ENCODE measurements around the gene OR2AT4. TPM values are rescaled to one million over a fixed set of nuclear protein-coding genes. Genes with fewer than 3 reads are reported as not detected.
"Not testable (repeated sequence)": the region's sequence is repeated elsewhere in the genome, so short reads cannot be mapped to it uniquely, and the experiment has no call there.

The OR2AT4 gene
- total RNA-seq, 5 donors from 2014 or later (not counting 1 experiment from before 2014, with no cell fraction given) = not detected

DNA sequence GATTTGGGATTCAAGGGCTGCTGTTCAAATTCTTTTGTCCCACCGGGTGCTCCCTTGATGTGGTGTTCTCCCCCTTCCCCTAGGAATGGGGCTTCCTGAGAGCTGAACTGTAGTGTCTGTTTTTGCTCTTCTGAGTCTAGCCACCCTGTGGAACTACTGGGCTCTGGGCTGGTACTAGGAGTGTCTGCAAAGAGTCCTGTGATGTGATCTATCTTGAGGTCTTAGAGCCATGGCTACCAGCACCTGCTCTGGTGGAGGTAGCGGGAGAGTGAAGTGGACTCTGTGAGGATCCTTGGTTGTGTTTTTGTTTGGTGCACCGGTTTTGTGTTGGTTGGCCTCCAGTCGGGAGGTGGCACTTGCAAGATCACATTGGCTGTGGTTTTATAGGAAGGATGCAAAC, 46.2 kb downstream of the OR2AT4 start:
- CTCF ChIA-PET = no interaction called here
- Histone ChIP-seq H3K4me1 (ENCODE audit: control insufficient read depth in 1 of 2, extremely low read depth in 1 of 2, insufficient read depth in 2 of 2, low read length in 2 of 2) (no peaks in the 10 kb centered on the region), H3K4me3 (ENCODE audit: control insufficient read depth in 1 of 2, extremely low read depth in 1 of 2, low read length in 1 of 2) (no peak overlapping the region), H3K36me3 (ENCODE audit: control insufficient read depth in 2 of 2, extremely low read depth in 1 of 2, insufficient read depth in 1 of 2, low read length in 1 of 2) (no peaks in the 10 kb centered on the region), H3K27ac (ENCODE audit: low read length) (no peak overlapping the region), H3K9me3 (no peaks in the 10 kb centered on the region), H3K27me3 (replicated peaks in 1 of 2; ENCODE audit: control insufficient read depth in 2 of 2, extremely low read depth in 1 of 2, insufficient read depth in 2 of 2, low read length in 1 of 2) (no peaks in the 10 kb centered on the region)
- no peak for ATAC-seq (replicated peaks in 1 of 4)
- peaks cover 0 to 4% (median 0%) of the 10 kb centered on the region in 3 donors for H3K4me1 Mint-ChIP-seq
- POLR2A ChIA-PET = no interaction called here
- WGBS (ENCODE audit: insufficient coverage) = 72% methylated on average over 4 of the region's 4 CpGs
- H3K9me3 Mint-ChIP-seq = peaks cover 5 to 16% (median 11%) of the 10 kb centered on the region in 3 donors
- no peak for DNase-seq
- peaks cover 7 to 13% of the 10 kb centered on the region in 2 donors for H3K27me3 Mint-ChIP-seq
- H3K4me3 Mint-ChIP-seq = no peak overlapping the region
- peaks cover 8% of the 10 kb centered on the region for H3K36me3 Mint-ChIP-seq
- no peak overlapping the region for H3K27ac Mint-ChIP-seq

DNA sequence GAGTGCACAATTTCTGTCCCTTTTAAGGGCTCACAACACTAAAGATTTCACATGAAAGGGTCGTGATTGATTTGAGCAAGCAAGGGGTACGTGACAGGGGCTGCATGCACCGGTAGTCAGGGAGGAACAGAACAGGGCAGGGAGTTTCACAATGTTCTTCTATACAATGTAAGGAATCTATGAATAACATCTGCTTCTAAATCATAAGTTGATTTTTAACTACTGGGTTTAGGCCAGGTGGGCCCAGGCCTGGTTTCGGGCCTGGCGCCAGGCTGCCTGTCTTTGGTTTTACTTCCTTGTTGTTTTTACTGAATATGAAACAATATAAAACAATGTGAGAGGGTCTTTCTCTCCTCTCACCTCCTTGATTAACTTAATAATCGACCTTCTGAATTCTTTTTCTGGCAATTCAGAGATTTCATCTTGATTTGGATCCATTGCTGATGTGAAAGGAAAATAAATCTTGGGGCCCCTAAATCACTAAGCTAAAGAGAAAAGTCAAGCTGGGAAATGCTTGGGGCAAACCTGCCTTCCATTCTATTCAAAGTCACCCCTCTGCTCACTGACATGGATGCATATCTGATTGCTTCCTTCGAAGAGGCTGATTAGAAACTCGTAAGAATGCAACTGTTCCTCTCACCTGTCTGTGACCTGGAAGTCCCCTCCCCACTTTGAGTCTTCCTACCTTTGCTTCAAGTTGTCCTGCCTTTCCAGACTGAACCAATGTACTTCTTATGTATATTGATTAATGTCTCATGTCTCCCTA, 47.0 kb downstream of the OR2AT4 start:
- H3K27me3 Mint-ChIP-seq = peaks cover 7 to 13% of the 10 kb centered on the region in 2 donors
- H3K4me1 Mint-ChIP-seq; CTCF ChIA-PET; H3K36me3 Mint-ChIP-seq; H3K4me3 Mint-ChIP-seq; H3K27me3 ChIP-seq (replicated peaks in 1 of 2; ENCODE audit: control insufficient read depth in 2 of 2, extremely low read depth in 1 of 2, insufficient read depth in 2 of 2, low read length in 1 of 2); H3K4me3 ChIP-seq (ENCODE audit: control insufficient read depth in 1 of 2, extremely low read depth in 1 of 2, low read length in 1 of 2); H3K27ac ChIP-seq (ENCODE audit: low read length); H3K4me1 ChIP-seq (ENCODE audit: control insufficient read depth in 1 of 2, extremely low read depth in 1 of 2, insufficient read depth in 2 of 2, low read length in 2 of 2); H3K9me3 ChIP-seq; DNase-seq; H3K36me3 ChIP-seq (ENCODE audit: control insufficient read depth in 2 of 2, extremely low read depth in 1 of 2, insufficient read depth in 1 of 2, low read length in 1 of 2); H3K27ac Mint-ChIP-seq; ATAC-seq (replicated peaks in 1 of 4); POLR2A ChIA-PET: not testable (repeated sequence)
- H3K9me3 Mint-ChIP-seq = peaks cover 5 to 16% (median 11%) of the 10 kb centered on the region in 3 donors
- WGBS (ENCODE audit: insufficient coverage) = no CpG with 5 or more reads among the region's 8 CpGs

DNA sequence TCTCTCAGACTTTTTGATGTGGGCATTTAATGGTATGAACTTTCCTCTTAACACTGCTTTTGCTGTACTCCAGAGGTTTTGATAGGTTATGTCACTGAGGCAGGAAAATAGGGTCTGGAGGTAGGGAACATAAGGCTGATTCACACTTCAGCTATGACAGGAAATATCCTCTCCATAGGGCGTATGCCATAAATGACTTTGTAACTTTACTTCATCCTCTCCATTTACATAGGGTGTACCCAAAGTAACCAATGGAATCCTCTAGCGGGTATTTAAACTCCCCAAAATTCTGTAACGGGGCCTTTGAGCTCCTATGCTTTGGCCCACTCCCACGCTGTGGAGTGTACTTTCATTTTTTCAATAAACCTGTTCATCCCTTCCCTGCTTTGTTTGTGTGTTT, 49.5 kb downstream of the OR2AT4 start:
- Mint-ChIP-seq H3K36me3 (no peaks in the 10 kb centered on the region), H3K9me3 (peaks cover 0 to under 1% (median 0%) of the 10 kb centered on the region in 3 donors), H3K27ac (no peak overlapping the region), H3K4me1 (peaks cover 0 to 4% (median 0%) of the 10 kb centered on the region in 3 donors), H3K4me3 (no peak overlapping the region), H3K27me3 (peaks cover 0 to 4% of the 10 kb centered on the region in 2 donors)
- no peak overlapping the region for H3K27ac ChIP-seq (ENCODE audit: low read length)
- ATAC-seq (replicated peaks in 1 of 4) (no peak), DNase-seq (no peak)
- no peaks in the 10 kb centered on the region for H3K27me3 ChIP-seq (replicated peaks in 1 of 2; ENCODE audit: control insufficient read depth in 2 of 2, extremely low read depth in 1 of 2, insufficient read depth in 2 of 2, low read length in 1 of 2)
- ChIA-PET CTCF (no interaction called here), POLR2A (interaction anchor here in 1 of 2 donors (0.6 kb wide), 1 partner anchor 60 kb away, joined by 3 read pairs; no protein-coding TSS in a partner anchor)
- H3K36me3 ChIP-seq (ENCODE audit: control insufficient read depth in 2 of 2, extremely low read depth in 1 of 2, insufficient read depth in 1 of 2, low read length in 1 of 2) = no peaks in the 10 kb centered on the region
- no peak overlapping the region for H3K4me3 ChIP-seq (ENCODE audit: control insufficient read depth in 1 of 2, extremely low read depth in 1 of 2, low read length in 1 of 2)
- 67% methylated on average over 1 of the region's 4 CpGs for WGBS (ENCODE audit: insufficient coverage)
- no peaks in the 10 kb centered on the region for H3K4me1 ChIP-seq (ENCODE audit: control insufficient read depth in 1 of 2, extremely low read depth in 1 of 2, insufficient read depth in 2 of 2, low read length in 2 of 2)
- H3K9me3 ChIP-seq = no peaks in the 10 kb centered on the region

DNA sequence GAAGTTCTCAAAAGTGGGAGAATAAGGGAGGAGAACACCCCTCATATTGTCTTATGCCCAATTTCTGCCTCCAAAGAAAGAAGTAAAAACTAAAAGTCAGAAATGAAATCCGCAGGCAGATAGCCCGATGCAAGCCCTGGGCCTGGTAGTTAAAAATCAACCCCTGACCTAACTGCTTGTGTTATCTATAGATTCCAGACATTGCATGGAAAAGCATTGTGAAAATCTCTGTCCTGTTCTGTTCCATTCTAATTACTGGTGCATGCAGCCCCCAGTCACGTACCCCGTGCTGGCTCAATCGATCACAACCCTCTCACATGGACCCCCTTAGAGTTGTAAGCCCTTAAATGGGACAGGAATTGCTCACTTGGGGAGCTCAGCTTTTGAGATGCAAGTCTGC, 50.0 kb downstream of the OR2AT4 start:
- H3K9me3 ChIP-seq; H3K4me3 Mint-ChIP-seq; H3K36me3 ChIP-seq (ENCODE audit: control insufficient read depth in 2 of 2, extremely low read depth in 1 of 2, insufficient read depth in 1 of 2, low read length in 1 of 2); H3K27ac Mint-ChIP-seq; DNase-seq; ATAC-seq (replicated peaks in 1 of 4); H3K36me3 Mint-ChIP-seq; H3K9me3 Mint-ChIP-seq; H3K27me3 ChIP-seq (replicated peaks in 1 of 2; ENCODE audit: control insufficient read depth in 2 of 2, extremely low read depth in 1 of 2, insufficient read depth in 2 of 2, low read length in 1 of 2); CTCF ChIA-PET; POLR2A ChIA-PET; H3K27ac ChIP-seq (ENCODE audit: low read length); H3K27me3 Mint-ChIP-seq; H3K4me3 ChIP-seq (ENCODE audit: control insufficient read depth in 1 of 2, extremely low read depth in 1 of 2, low read length in 1 of 2); H3K4me1 ChIP-seq (ENCODE audit: control insufficient read depth in 1 of 2, extremely low read depth in 1 of 2, insufficient read depth in 2 of 2, low read length in 2 of 2); H3K4me1 Mint-ChIP-seq: not testable (repeated sequence)
- 73% methylated on average over 3 of the region's 5 CpGs for WGBS (ENCODE audit: insufficient coverage)

DNA sequence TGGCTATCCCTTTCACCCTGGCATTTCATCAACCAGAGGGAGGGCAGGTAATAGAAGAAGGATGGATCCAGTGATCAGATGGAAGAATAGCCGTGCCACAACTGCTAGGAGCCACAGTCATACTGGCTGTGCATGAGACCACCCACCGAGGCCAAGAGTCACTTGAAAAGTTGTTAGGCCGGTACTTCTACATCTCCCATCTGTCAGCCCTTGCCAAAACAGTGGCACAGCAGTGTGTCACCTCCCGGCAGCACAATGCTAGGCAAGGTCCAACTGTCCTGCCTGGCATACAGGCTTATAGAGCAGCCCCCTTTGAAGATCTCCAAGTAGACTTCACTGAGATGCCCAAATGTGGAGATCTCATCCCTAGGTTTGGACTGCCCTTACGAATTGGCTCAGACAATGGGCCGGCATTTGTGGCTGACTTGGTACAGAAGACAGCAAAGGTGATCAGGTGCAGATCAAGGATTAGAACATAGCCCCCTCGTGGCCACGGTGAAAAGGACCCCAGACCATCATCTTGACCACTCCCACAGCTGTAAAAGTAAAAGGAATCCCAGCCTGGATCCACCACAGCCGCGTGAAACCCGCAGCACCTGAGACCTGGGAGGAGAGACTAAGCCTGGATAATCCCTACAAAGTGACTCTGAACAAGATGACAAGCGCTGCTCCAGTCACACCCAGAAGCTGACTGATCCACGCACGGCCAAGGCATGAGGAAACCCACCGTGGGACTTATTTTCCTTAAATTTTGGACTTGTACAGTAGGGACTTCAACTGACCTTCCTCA, 52.1 kb downstream of the OR2AT4 start:
- H3K27me3 Mint-ChIP-seq; H3K27ac ChIP-seq (ENCODE audit: low read length); H3K9me3 ChIP-seq; H3K4me1 ChIP-seq (ENCODE audit: control insufficient read depth in 1 of 2, extremely low read depth in 1 of 2, insufficient read depth in 2 of 2, low read length in 2 of 2); H3K4me3 ChIP-seq (ENCODE audit: control insufficient read depth in 1 of 2, extremely low read depth in 1 of 2, low read length in 1 of 2); DNase-seq; CTCF ChIA-PET; POLR2A ChIA-PET; H3K36me3 Mint-ChIP-seq; H3K27ac Mint-ChIP-seq; H3K9me3 Mint-ChIP-seq; H3K36me3 ChIP-seq (ENCODE audit: control insufficient read depth in 2 of 2, extremely low read depth in 1 of 2, insufficient read depth in 1 of 2, low read length in 1 of 2); H3K4me3 Mint-ChIP-seq; ATAC-seq (replicated peaks in 1 of 4); H3K27me3 ChIP-seq (replicated peaks in 1 of 2; ENCODE audit: control insufficient read depth in 2 of 2, extremely low read depth in 1 of 2, insufficient read depth in 2 of 2, low read length in 1 of 2); H3K4me1 Mint-ChIP-seq: not testable (repeated sequence)
- WGBS (ENCODE audit: insufficient coverage) = 78% methylated on average over 6 of the region's 15 CpGs

DNA sequence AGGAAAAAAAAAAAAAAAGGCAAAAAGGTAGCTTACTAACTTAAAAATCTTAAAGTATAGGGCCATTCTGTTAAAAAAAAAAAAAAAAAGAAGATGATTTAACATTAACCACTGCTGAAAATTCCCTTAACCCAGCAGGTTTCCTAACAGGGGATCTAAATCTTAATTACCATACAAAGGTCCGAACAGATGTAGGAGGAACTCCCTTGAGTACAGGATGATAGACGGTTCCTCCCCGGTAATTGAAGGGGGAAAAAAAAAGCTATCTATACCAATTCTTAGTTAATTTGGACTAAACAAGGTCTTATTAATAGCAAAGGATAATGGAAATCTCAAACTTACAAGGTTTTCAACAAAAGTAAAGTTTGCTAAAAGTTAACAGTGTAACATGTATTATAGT, 54.9 kb downstream of the OR2AT4 start:
- H3K4me1 Mint-ChIP-seq; H3K27me3 ChIP-seq (replicated peaks in 1 of 2; ENCODE audit: control insufficient read depth in 2 of 2, extremely low read depth in 1 of 2, insufficient read depth in 2 of 2, low read length in 1 of 2); H3K27ac ChIP-seq (ENCODE audit: low read length); H3K36me3 Mint-ChIP-seq; H3K9me3 Mint-ChIP-seq; DNase-seq; ATAC-seq (replicated peaks in 1 of 4); H3K27ac Mint-ChIP-seq; H3K4me3 Mint-ChIP-seq; H3K4me1 ChIP-seq (ENCODE audit: control insufficient read depth in 1 of 2, extremely low read depth in 1 of 2, insufficient read depth in 2 of 2, low read length in 2 of 2); H3K4me3 ChIP-seq (ENCODE audit: control insufficient read depth in 1 of 2, extremely low read depth in 1 of 2, low read length in 1 of 2); H3K36me3 ChIP-seq (ENCODE audit: control insufficient read depth in 2 of 2, extremely low read depth in 1 of 2, insufficient read depth in 1 of 2, low read length in 1 of 2); H3K9me3 ChIP-seq; H3K27me3 Mint-ChIP-seq: not testable (repeated sequence)
- WGBS (ENCODE audit: insufficient coverage) = no CpG with 5 or more reads among the region's 3 CpGs
- ChIA-PET POLR2A (interaction anchor here in 1 of 2 donors (0.7 kb wide), 1 partner anchor 95 kb away, joined by 7 read pairs; no protein-coding TSS in a partner anchor), CTCF (interaction anchor here in 1 of 2 donors (0.7 kb wide), 1 partner anchor 25 kb away, joined by 3 read pairs; no protein-coding TSS in a partner anchor)

Measured in T-cell (primary cell).